HEK293 (cell line): Measurements from ENCODE around the gene TBCEL.

Experiments used
- GLI4 ChIP-seq: fragments of 450-650 bp; formaldehyde crosslinking; IDR thresholded peaks from 2 replicates; pipeline ENCODE4 v1.5.1; 2016; ENCODE audit warnings: missing biosample characterization, missing genetic modification characterization
- GLIS1 ChIP-seq: fragments of 450-650 bp; formaldehyde crosslinking; IDR thresholded peaks from 2 replicates; pipeline ENCODE4 v1.5.1; 2016; ENCODE audit warnings: missing biosample characterization, missing genetic modification characterization
- HOXA7 ChIP-seq: sonication (generic); formaldehyde crosslinking; IDR thresholded peaks from 2 replicates; pipeline ENCODE4 v1.8.1; 2022; ENCODE audit warnings: missing genetic modification reagents, borderline replicate concordance
- IKZF3 ChIP-seq: fragments of 450-650 bp; IDR thresholded peaks from 2 replicates; pipeline ENCODE4 v1.5.0; 2018; ENCODE audit warnings: missing biosample characterization, mild to moderate bottlenecking, missing genetic modification characterization, moderate library complexity
- MEIS1 ChIP-seq: sonication (generic); formaldehyde crosslinking; IDR thresholded peaks from 2 replicates; pipeline ENCODE4 v1.8.1; 2022; ENCODE audit warnings: missing genetic modification reagents, mild to moderate bottlenecking, borderline replicate concordance
- MYNN ChIP-seq: fragments of 450-650 bp; formaldehyde crosslinking; IDR thresholded peaks from 2 replicates; pipeline ENCODE4 v1.5.1; 2016; ENCODE audit warnings: missing biosample characterization, missing genetic modification characterization, borderline replicate concordance
- PBX3 ChIP-seq: sonication (generic); formaldehyde crosslinking; IDR thresholded peaks from 2 replicates; pipeline ENCODE4 v1.8.1; 2022; ENCODE audit warnings: mild to moderate bottlenecking, moderate library complexity, missing genetic modification reagents
- PRDM10 ChIP-seq: fragments of 450-650 bp; formaldehyde crosslinking; IDR thresholded peaks from 2 replicates; pipeline ENCODE4 v1.5.1; 2016; ENCODE audit warnings: missing biosample characterization, missing genetic modification characterization
- SP2 ChIP-seq: fragments of 450-650 bp; formaldehyde crosslinking; IDR thresholded peaks from 2 replicates; pipeline ENCODE4 v1.5.1; 2016; ENCODE audit warnings: missing biosample characterization, missing genetic modification characterization
- ZBTB1 ChIP-seq: fragments of 450-650 bp; formaldehyde crosslinking; IDR thresholded peaks from 2 replicates; pipeline ENCODE4 v1.5.1; 2016; ENCODE audit warnings: missing biosample characterization, missing genetic modification characterization
- ZBTB21 ChIP-seq: fragments of 450-650 bp; formaldehyde crosslinking; IDR thresholded peaks from 2 replicates; pipeline ENCODE4 v1.5.1; 2017; ENCODE audit warnings: missing biosample characterization, missing genetic modification characterization
- ZFP69B ChIP-seq: fragments of 450-650 bp; formaldehyde crosslinking; IDR thresholded peaks from 2 replicates; pipeline ENCODE4 v1.5.1; 2016; ENCODE audit warnings: missing biosample characterization, missing genetic modification characterization
- ZNF114 ChIP-seq: fragments of 450-650 bp; formaldehyde crosslinking; IDR thresholded peaks from 2 replicates; pipeline ENCODE4 v1.5.0; 2017; ENCODE audit warnings: missing biosample characterization, missing genetic modification characterization
- ZNF121 ChIP-seq: fragments of 450-650 bp; formaldehyde crosslinking; IDR thresholded peaks from 2 replicates; pipeline ENCODE4 v1.5.1; 2016; ENCODE audit warnings: missing biosample characterization, missing genetic modification characterization
- ZNF132 ChIP-seq: fragments of 450-650 bp; formaldehyde crosslinking; IDR thresholded peaks from 2 replicates; pipeline ENCODE4 v1.5.1; 2017; ENCODE audit warnings: missing biosample characterization, missing genetic modification characterization, borderline replicate concordance
- ZNF138 ChIP-seq: fragments of 450-650 bp; formaldehyde crosslinking; IDR thresholded peaks from 2 replicates; pipeline ENCODE4 v1.5.1; 2016; ENCODE audit warnings: missing biosample characterization, missing genetic modification characterization, borderline replicate concordance
- ZNF23 ChIP-seq: fragments of 450-650 bp; formaldehyde crosslinking; IDR thresholded peaks from 2 replicates; pipeline ENCODE4 v1.5.1; 2016; ENCODE audit warnings: missing biosample characterization, missing genetic modification characterization, borderline replicate concordance
- ZNF280D ChIP-seq: fragments of 450-650 bp; formaldehyde crosslinking; IDR thresholded peaks from 2 replicates; pipeline ENCODE4 v1.5.1; 2016; ENCODE audit warnings: missing biosample characterization, missing genetic modification characterization
- ZNF350 ChIP-seq: fragments of 450-650 bp; formaldehyde crosslinking; IDR thresholded peaks from 2 replicates; pipeline ENCODE4 v1.5.0; 2017; ENCODE audit warnings: missing biosample characterization, mild to moderate bottlenecking, missing genetic modification characterization
- ZNF398 ChIP-seq: fragments of 450-650 bp; formaldehyde crosslinking; IDR thresholded peaks from 2 replicates; pipeline ENCODE4 v1.5.1; 2017; ENCODE audit warnings: missing biosample characterization, missing genetic modification characterization
- ZNF433 ChIP-seq: fragments of 450-650 bp; formaldehyde crosslinking; IDR thresholded peaks from 2 replicates; pipeline ENCODE4 v1.5.1; 2016; ENCODE audit warnings: missing biosample characterization, missing genetic modification characterization, low read depth
- ZNF48 ChIP-seq: fragments of 450-650 bp; formaldehyde crosslinking; IDR thresholded peaks from 2 replicates; pipeline ENCODE4 v1.5.1; 2016; ENCODE audit warnings: missing biosample characterization, missing genetic modification characterization
- ZNF488 ChIP-seq: fragments of 450-650 bp; formaldehyde crosslinking; IDR thresholded peaks from 2 replicates; pipeline ENCODE4 v1.5.1; 2016; ENCODE audit warnings: missing biosample characterization, missing genetic modification characterization
- ZNF560 ChIP-seq: fragments of 450-650 bp; formaldehyde crosslinking; IDR thresholded peaks from 2 replicates; pipeline ENCODE4 v1.5.1; 2017; ENCODE audit warnings: missing biosample characterization, missing genetic modification characterization, borderline replicate concordance
- ZNF596 ChIP-seq: fragments of 450-650 bp; IDR thresholded peaks from 2 replicates; pipeline ENCODE4 v1.5.0; 2018; ENCODE audit warnings: missing biosample characterization, mild to moderate bottlenecking, missing genetic modification characterization, moderate library complexity
- ZNF610 ChIP-seq: fragments of 450-650 bp; formaldehyde crosslinking; IDR thresholded peaks from 2 replicates; pipeline ENCODE4 v1.5.1; 2016; ENCODE audit warnings: missing biosample characterization, missing genetic modification characterization, borderline replicate concordance
- ZNF654 ChIP-seq: fragments of 450-650 bp; formaldehyde crosslinking; IDR thresholded peaks from 2 replicates; pipeline ENCODE4 v1.5.1; 2016; ENCODE audit warnings: low read depth, missing biosample characterization, missing genetic modification characterization
- ZNF664 ChIP-seq: fragments of 450-650 bp; formaldehyde crosslinking; IDR thresholded peaks from 2 replicates; pipeline ENCODE4 v1.5.1; 2016; ENCODE audit warnings: missing biosample characterization, missing genetic modification characterization
- ZSCAN16 ChIP-seq: fragments of 450-650 bp; formaldehyde crosslinking; IDR thresholded peaks from 2 replicates; pipeline ENCODE4 v1.5.1; 2016; ENCODE audit warnings: missing biosample characterization, missing genetic modification characterization
- ZXDB ChIP-seq: fragments of 450-650 bp; formaldehyde crosslinking; IDR thresholded peaks from 2 replicates; pipeline ENCODE4 v1.5.1; 2016; ENCODE audit warnings: missing biosample characterization, missing genetic modification characterization

The TBCEL gene

GRCh38 chr11:120985718-120986569, 38.0 kb upstream of the TBCEL start (continued):
- TF ChIP-seq ZNF488 (tag by site-specific recombination) (no peak), ZNF610 (tag by site-specific recombination) (no peak), IKZF3 (tag by site-specific recombination) (0 out of 2 replicates have a peak, but pooled peaks have one; percentile 33), GLI4 (no peak), ZNF350 (tag by site-specific recombination) (no peak), ZNF433 (tag by site-specific recombination) (no peak), ZBTB1 (tag by site-specific recombination) (no peak), ZNF132 (tag by site-specific recombination) (no peak), ZNF560 (no peak), ZNF138 (tag by site-specific recombination) (no peak), ZXDB (tag by site-specific recombination) (no peak), SP2 (tag by site-specific recombination) (0 out of 2 replicates have a peak, but pooled peaks have one; percentile 24), ZFP69B (no peak), ZNF121 (0 out of 2 replicates have a peak, but pooled peaks have one; percentile 31), ZNF114 (tag by site-specific recombination) (no peak), ZNF23 (tag by site-specific recombination) (no peak), ZNF654 (tag by site-specific recombination) (no peak), PBX3 (CRISPR knock-in tag) (0 out of 2 replicates have a peak, but pooled peaks have one; percentile 41), MEIS1 (CRISPR knock-in tag) (no peak), ZBTB21 (tag by site-specific recombination) (no peak), ZNF664 (tag by site-specific recombination) (no peak), HOXA7 (no peak), GLIS1 (tag by site-specific recombination) (peak; percentile 20; the same call in 1 of the 2 replicates), ZNF280D (tag by site-specific recombination) (no peak), ZNF48 (tag by site-specific recombination) (no peak), MYNN (tag by site-specific recombination) (no peak), ZSCAN16 (no peak), ZNF398 (tag by site-specific recombination) (no peak), ZNF596 (tag by site-specific recombination) (no peak), PRDM10 (tag by site-specific recombination) (no peak)
